ENCODE results near the gene TMEM53.

TMEM53 gene

GRCh38 chr1:44664730-44665370 is 9.4 kb downstream of the TMEM53 start:
- Histone ChIP-seq H2AFZ (ENCODE audit: low read length) (no peak overlapping the region), H3K27me3 (replicated peaks; ENCODE audit: insufficient read depth, low read length) (no peaks in the 10 kb centered on the region), H4K20me1 (ENCODE audit: insufficient read depth, low read length) (no peaks in the 10 kb centered on the region), H3K9ac (ENCODE audit: low read length) (no peak overlapping the region), H3K36me3 (replicated peaks; ENCODE audit: insufficient read depth, low read length) (no peaks in the 10 kb centered on the region), H3F3A (ENCODE audit: insufficient read depth, low read length) (no peaks in the 10 kb centered on the region), H3K4me3 (ENCODE audit: low read length) (no peak overlapping the region), H3K79me2 (ENCODE audit: low read length) (no peaks in the 10 kb centered on the region), H3K4me1 (ENCODE audit: low read length) (no peaks in the 10 kb centered on the region), H3K27ac (ENCODE audit: low read length) (no peak overlapping the region), H3K4me2 (ENCODE audit: low read depth, low read length) (no peak overlapping the region), H3K9me3 (replicated peaks; ENCODE audit: insufficient read depth, low read length) (no peaks in the 10 kb centered on the region), H3K9me2 (replicated peaks; ENCODE audit: insufficient read depth, low read length) (no peaks in the 10 kb centered on the region)
- TF ChIP-seq EZH2phosphoT487 (IDR thresholded peaks at IDR 0.05; ENCODE audit: low read length) (no peak), EZH2 (optimal IDR thresholded peaks at IDR 0.05; ENCODE audit: low read depth, low read length) (no peak)
- TF ChIP-seq, protein P1, sequence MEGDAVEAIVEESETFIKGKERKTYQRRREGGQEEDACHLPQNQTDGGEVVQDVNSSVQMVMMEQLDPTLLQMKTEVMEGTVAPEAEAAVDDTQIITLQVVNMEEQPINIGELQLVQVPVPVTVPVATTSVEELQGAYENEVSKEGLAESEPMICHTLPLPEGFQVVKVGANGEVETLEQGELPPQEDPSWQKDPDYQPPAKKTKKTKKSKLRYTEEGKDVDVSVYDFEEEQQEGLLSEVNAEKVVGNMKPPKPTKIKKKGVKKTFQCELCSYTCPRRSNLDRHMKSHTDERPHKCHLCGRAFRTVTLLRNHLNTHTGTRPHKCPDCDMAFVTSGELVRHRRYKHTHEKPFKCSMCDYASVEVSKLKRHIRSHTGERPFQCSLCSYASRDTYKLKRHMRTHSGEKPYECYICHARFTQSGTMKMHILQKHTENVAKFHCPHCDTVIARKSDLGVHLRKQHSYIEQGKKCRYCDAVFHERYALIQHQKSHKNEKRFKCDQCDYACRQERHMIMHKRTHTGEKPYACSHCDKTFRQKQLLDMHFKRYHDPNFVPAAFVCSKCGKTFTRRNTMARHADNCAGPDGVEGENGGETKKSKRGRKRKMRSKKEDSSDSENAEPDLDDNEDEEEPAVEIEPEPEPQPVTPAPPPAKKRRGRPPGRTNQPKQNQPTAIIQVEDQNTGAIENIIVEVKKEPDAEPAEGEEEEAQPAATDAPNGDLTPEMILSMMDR (IDR thresholded peaks at IDR 0.05; ENCODE audit: low read length) = no peak
- DNase-seq = no peak

- no peak overlapping the region for H3K4me3 ChIP-seq (ENCODE audit: low read length)
- H3K9me3 ChIP-seq (replicated peaks; ENCODE audit: insufficient read depth, low read length) = no peaks in the 10 kb centered on the region
- H3K79me2 ChIP-seq (ENCODE audit: low read length) = no peaks in the 10 kb centered on the region
- no peaks in the 10 kb centered on the region for H3K9me2 ChIP-seq (replicated peaks; ENCODE audit: insufficient read depth, low read length)
- no peak overlapping the region for H3K9ac ChIP-seq (ENCODE audit: low read length)
- no peaks in the 10 kb centered on the region for H3K4me1 ChIP-seq (ENCODE audit: low read length)
- H3K36me3 ChIP-seq (replicated peaks; ENCODE audit: insufficient read depth, low read length) = no peaks in the 10 kb centered on the region
- TF ChIP-seq EZH2 (optimal IDR thresholded peaks at IDR 0.05; ENCODE audit: low read depth, low read length) = no peak
- TF ChIP-seq, protein P1 (IDR thresholded peaks at IDR 0.05; ENCODE audit: low read length) = no peak
- no peak for TF ChIP-seq EZH2phosphoT487 (IDR thresholded peaks at IDR 0.05; ENCODE audit: low read length)
- DNase-seq = no peak
- no peaks in the 10 kb centered on the region for H4K20me1 ChIP-seq (ENCODE audit: insufficient read depth, low read length)
- H3K27me3 ChIP-seq (replicated peaks; ENCODE audit: insufficient read depth, low read length) = no peaks in the 10 kb centered on the region
- no peaks in the 10 kb centered on the region for H3F3A ChIP-seq (ENCODE audit: insufficient read depth, low read length)
- H2AFZ ChIP-seq (ENCODE audit: low read length) = no peak overlapping the region
- no peak overlapping the region for H3K4me2 ChIP-seq (ENCODE audit: low read depth, low read length)
- H3K27ac ChIP-seq (ENCODE audit: low read length) = no peak overlapping the region
These were observed 10.9 kb downstream of the TMEM53 start for GRCh38 chr1:44663417-44663816.

DNA sequence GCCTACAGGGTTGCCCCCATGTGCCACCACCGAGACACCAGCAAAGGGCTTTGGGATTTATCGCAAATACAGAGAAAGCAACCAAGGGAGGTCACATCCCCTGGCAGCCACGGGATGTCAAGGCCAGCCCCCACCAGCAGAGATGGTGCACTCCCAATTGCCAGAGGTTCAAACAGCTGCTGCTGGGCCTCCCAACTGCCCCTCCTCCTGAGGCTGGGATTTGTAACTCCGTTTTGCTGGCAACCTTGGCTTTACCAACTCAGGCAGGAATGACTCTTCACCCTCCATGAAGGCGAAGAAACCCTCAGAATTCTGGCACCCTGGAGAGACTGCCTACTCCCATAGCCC is 11.6 kb downstream of the TMEM53 start:
- TF ChIP-seq EZH2 (optimal IDR thresholded peaks at IDR 0.05; ENCODE audit: low read depth, low read length) (no peak), EZH2phosphoT487 (IDR thresholded peaks at IDR 0.05; ENCODE audit: low read length) (no peak)
- TF ChIP-seq, protein P1 (IDR thresholded peaks at IDR 0.05; ENCODE audit: low read length) = no peak
- Histone ChIP-seq H2AFZ (ENCODE audit: low read length) (no peak overlapping the region), H3K9ac (ENCODE audit: low read length) (no peak overlapping the region), H3K9me3 (replicated peaks; ENCODE audit: insufficient read depth, low read length) (no peaks in the 10 kb centered on the region), H3K79me2 (ENCODE audit: low read length) (no peaks in the 10 kb centered on the region), H3K4me1 (ENCODE audit: low read length) (no peaks in the 10 kb centered on the region), H3K4me2 (ENCODE audit: low read depth, low read length) (no peak overlapping the region), H3K27ac (ENCODE audit: low read length) (no peak overlapping the region), H3K4me3 (ENCODE audit: low read length) (no peak overlapping the region), H3K9me2 (replicated peaks; ENCODE audit: insufficient read depth, low read length) (no peaks in the 10 kb centered on the region), H4K20me1 (ENCODE audit: insufficient read depth, low read length) (no peaks in the 10 kb centered on the region), H3F3A (ENCODE audit: insufficient read depth, low read length) (no peaks in the 10 kb centered on the region), H3K36me3 (replicated peaks; ENCODE audit: insufficient read depth, low read length) (no peaks in the 10 kb centered on the region), H3K27me3 (replicated peaks; ENCODE audit: insufficient read depth, low read length) (no peaks in the 10 kb centered on the region)
- no peak for DNase-seq

Measured in MM.1S (cell line).